SK-N-SH treated with all-trans-retinoic acid at 6 μM for 48 hours (cell line): ENCODE data around the gene TP53.

Experiments
- ATAC-seq: fragments of 200-7000 bp; cut with Tn5 transposase; 3 replicates; pipeline ENCODE4 v1.9.1; 2020; ENCODE audit warnings: mild to moderate bottlenecking, moderate library complexity
- ARNTL ChIP-seq: fragments of 450-650 bp; formaldehyde crosslinking; IDR thresholded peaks from 2 replicates; pipeline ENCODE4 v1.5.0; 2020; ENCODE audit warnings: low read depth, mild to moderate bottlenecking, moderate library complexity, borderline replicate concordance
- BACH2 ChIP-seq: fragments of 250-450 bp; sonication (Bioruptor Pico); IDR thresholded peaks from 2 replicates; pipeline ENCODE4 v1.9.0; 2021; ENCODE audit warnings: mild to moderate bottlenecking, borderline replicate concordance
- CSDC2 ChIP-seq: fragments of 250-450 bp; sonication (Bioruptor Pico); IDR thresholded peaks from 2 replicates; pipeline ENCODE4 v1.5.0; 2020; ENCODE audit warnings: mild to moderate bottlenecking, moderate library complexity
- ESRRG ChIP-seq: fragments of 250-450 bp; sonication (Bioruptor Pico); IDR thresholded peaks from 2 replicates; pipeline ENCODE4 v1.6.1; 2021; ENCODE audit warnings: mild to moderate bottlenecking
- GLIS3 ChIP-seq: fragments of 250-450 bp; sonication (Bioruptor Pico); IDR thresholded peaks from 2 replicates; pipeline ENCODE4 v1.5.0; 2020; ENCODE audit warnings: mild to moderate bottlenecking, moderate library complexity
- ISL1 ChIP-seq: fragments of 250-450 bp; sonication (Bioruptor Pico); IDR thresholded peaks from 2 replicates; pipeline ENCODE4 v2.1.2; 2022; ENCODE audit warnings: mild to moderate bottlenecking, moderate library complexity
- OSR1 ChIP-seq: fragments of 250-450 bp; sonication (Bioruptor Pico); IDR thresholded peaks from 2 replicates; pipeline ENCODE4 v1.8.0; 2022; ENCODE audit warnings: moderate library complexity, mild to moderate bottlenecking, inconsistent platforms
- PATZ1 ChIP-seq: fragments of 250-450 bp; sonication (Bioruptor Pico); IDR thresholded peaks from 2 replicates; pipeline ENCODE4 v1.8.0; 2020; ENCODE audit warnings: mild to moderate bottlenecking, moderate library complexity, borderline replicate concordance
- PPARA ChIP-seq: fragments of 250-450 bp; sonication (Bioruptor Pico); IDR thresholded peaks from 2 replicates; pipeline ENCODE4 v1.5.0; 2020; ENCODE audit warnings: mild to moderate bottlenecking, borderline replicate concordance
- RARB ChIP-seq: fragments of 250-450 bp; sonication (Bioruptor Pico); IDR thresholded peaks from 2 replicates; pipeline ENCODE4 v1.8.0; 2021; ENCODE audit warnings: mild to moderate bottlenecking, moderate library complexity
- SNAI2 ChIP-seq: fragments of 250-450 bp; sonication (Bioruptor Pico); IDR thresholded peaks from 2 replicates; pipeline ENCODE4 v1.5.0; 2020; ENCODE audit warnings: mild to moderate bottlenecking, moderate library complexity
- TCF4 ChIP-seq: fragments of 250-450 bp; sonication (Bioruptor Pico); IDR thresholded peaks from 2 replicates; pipeline ENCODE4 v1.8.0; 2021; ENCODE audit warnings: mild to moderate bottlenecking, moderate library complexity, borderline replicate concordance
- TOX ChIP-seq: fragments of 250-450 bp; sonication (Bioruptor Pico); IDR thresholded peaks from 2 replicates; pipeline ENCODE4 v1.8.0; 2021; ENCODE audit warnings: mild to moderate bottlenecking, moderate library complexity, borderline replicate concordance
- ZC3H10 ChIP-seq: fragments of 250-450 bp; sonication (Bioruptor Pico); IDR thresholded peaks from 2 replicates; pipeline ENCODE4 v1.5.1; 2021; ENCODE audit warnings: mild to moderate bottlenecking, moderate library complexity
- ZFP3 ChIP-seq: fragments of 250-450 bp; sonication (Bioruptor Pico); IDR thresholded peaks from 2 replicates; pipeline ENCODE4 v1.5.0; 2020; ENCODE audit warnings: mild to moderate bottlenecking, moderate library complexity
- ZFP30 ChIP-seq: fragments of 450-650 bp; formaldehyde crosslinking; IDR thresholded peaks from 2 replicates; pipeline ENCODE4 v1.5.0; 2022; ENCODE audit warnings: mild to moderate bottlenecking, moderate library complexity
- ZNF565 ChIP-seq: fragments of 450-650 bp; formaldehyde crosslinking; conservative IDR thresholded peaks from 2 replicates; pipeline ENCODE4 v1.5.0; 2020; ENCODE audit warnings: low read depth, mild to moderate bottlenecking, moderate library complexity
- ZNF8 ChIP-seq: fragments of 450-650 bp; formaldehyde crosslinking; IDR thresholded peaks from 2 replicates; pipeline ENCODE4 v1.5.0; 2020; ENCODE audit warnings: mild to moderate bottlenecking, moderate library complexity
- TF ChIP-seq, protein P1 (sequence below): fragments of 250-450 bp; sonication (Bioruptor Pico); IDR thresholded peaks from 2 replicates; pipeline ENCODE4 v1.5.1; 2021; ENCODE audit warnings: mild to moderate bottlenecking, moderate library complexity
- TF ChIP-seq, protein P2 (sequence below): fragments of 250-450 bp; sonication (Bioruptor Pico); IDR thresholded peaks from 2 replicates; pipeline ENCODE4 v1.5.0; 2020; ENCODE audit warnings: mild to moderate bottlenecking, moderate library complexity
- TF ChIP-seq, protein P3 (sequence below): fragments of 250-450 bp; sonication (Bioruptor Pico); IDR thresholded peaks from 2 replicates; pipeline ENCODE4 v1.8.0; 2021; ENCODE audit warnings: low read depth, mild to moderate bottlenecking, moderate library complexity, borderline replicate concordance

TP53 gene

GRCh38 chr17:7656958-7657609 lies 30.2 kb downstream of the TP53 start:
- no peak for ATAC-seq
- no peak for TF ChIP-seq SNAI2
- TF ChIP-seq TOX (CRISPR knock-in tag), result no peak
- no peak for TF ChIP-seq ESRRG (CRISPR knock-in tag)
- TF ChIP-seq RARB (CRISPR knock-in tag), result no peak
- TF ChIP-seq ARNTL (CRISPR knock-in tag), result no peak
- no peak for TF ChIP-seq PPARA
- TF ChIP-seq ZFP3 (CRISPR knock-in tag), result no peak
- TF ChIP-seq PATZ1 (CRISPR knock-in tag), result no peak
- TF ChIP-seq ZC3H10 (CRISPR knock-in tag), result no peak

DNA sequence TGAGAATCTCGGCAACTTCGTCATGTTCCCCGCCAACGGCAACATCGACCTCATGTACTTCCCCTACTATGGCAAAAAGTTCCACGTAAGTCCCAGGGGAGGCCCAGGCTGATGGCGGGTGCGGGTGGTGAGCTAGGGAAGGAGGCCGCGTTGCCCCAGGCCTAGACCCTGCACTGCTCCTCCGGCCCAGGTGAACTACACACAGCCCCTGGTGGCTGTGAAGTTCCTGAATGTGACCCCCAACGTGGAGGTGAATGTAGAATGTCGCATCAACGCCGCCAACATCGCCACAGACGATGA lies 31.8 kb downstream of the TP53 start:
- TF ChIP-seq OSR1 (CRISPR knock-in tag), result no peak
- no peak for TF ChIP-seq BACH2 (CRISPR knock-in tag)
- TF ChIP-seq ZFP3 (CRISPR knock-in tag), result no peak
- TF ChIP-seq CSDC2, result no peak
- no peak for TF ChIP-seq ZNF8 (CRISPR knock-in tag)
- TF ChIP-seq ZNF565, result no peak
- no peak for TF ChIP-seq GLIS3 (CRISPR knock-in tag)
- TF ChIP-seq, protein P1, sequence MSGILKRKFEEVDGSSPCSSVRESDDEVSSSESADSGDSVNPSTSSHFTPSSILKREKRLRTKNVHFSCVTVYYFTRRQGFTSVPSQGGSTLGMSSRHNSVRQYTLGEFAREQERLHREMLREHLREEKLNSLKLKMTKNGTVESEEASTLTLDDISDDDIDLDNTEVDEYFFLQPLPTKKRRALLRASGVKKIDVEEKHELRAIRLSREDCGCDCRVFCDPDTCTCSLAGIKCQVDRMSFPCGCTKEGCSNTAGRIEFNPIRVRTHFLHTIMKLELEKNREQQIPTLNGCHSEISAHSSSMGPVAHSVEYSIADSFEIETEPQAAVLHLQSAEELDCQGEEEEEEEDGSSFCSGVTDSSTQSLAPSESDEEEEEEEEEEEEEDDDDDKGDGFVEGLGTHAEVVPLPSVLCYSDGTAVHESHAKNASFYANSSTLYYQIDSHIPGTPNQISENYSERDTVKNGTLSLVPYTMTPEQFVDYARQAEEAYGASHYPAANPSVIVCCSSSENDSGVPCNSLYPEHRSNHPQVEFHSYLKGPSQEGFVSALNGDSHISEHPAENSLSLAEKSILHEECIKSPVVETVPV, result no peak
- TF ChIP-seq, all 23 proteins: peak for 0
- no peak for ATAC-seq

DNA sequence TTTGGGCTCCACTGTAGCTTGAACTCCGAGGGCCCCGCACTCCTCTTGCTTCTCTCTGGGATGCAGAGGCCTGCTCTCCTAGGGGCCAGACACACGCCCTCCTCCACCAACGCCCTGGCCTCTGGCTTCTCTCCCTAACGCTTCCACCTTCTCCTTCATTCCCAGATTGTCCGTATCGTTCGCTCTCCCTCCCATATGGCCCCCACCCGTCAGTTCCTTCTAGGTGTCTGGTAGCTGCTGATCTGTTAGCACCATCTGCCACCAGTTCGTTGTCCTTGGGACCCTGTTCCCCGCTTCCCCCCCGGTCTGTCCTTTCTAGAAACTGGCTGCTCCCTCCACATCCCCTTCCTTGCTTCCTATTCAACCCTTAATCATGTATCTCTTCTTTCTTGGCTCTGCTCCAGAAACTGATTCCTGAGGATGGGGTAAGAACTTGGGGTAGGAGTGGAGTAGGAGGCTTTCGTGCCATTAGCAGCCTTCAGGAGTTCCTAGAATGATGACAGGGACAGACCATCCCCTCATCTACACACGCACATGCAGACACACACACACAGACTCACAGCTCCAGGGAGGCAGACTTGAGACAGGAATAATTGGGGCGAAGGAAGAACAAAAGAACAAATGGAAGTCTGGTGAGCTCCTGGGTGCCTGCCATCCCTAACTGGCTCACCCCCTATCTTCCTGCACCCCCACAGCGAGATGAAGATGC lies 32.3 kb downstream of the TP53 start:
- TF ChIP-seq TCF4 (CRISPR knock-in tag), result no peak
- TF ChIP-seq OSR1 (CRISPR knock-in tag), result no peak
- no peak for TF ChIP-seq CSDC2
- TF ChIP-seq ESRRG (CRISPR knock-in tag), result no peak
- TF ChIP-seq ZFP3 (CRISPR knock-in tag), result no peak
- ATAC-seq, result no peak

DNA sequence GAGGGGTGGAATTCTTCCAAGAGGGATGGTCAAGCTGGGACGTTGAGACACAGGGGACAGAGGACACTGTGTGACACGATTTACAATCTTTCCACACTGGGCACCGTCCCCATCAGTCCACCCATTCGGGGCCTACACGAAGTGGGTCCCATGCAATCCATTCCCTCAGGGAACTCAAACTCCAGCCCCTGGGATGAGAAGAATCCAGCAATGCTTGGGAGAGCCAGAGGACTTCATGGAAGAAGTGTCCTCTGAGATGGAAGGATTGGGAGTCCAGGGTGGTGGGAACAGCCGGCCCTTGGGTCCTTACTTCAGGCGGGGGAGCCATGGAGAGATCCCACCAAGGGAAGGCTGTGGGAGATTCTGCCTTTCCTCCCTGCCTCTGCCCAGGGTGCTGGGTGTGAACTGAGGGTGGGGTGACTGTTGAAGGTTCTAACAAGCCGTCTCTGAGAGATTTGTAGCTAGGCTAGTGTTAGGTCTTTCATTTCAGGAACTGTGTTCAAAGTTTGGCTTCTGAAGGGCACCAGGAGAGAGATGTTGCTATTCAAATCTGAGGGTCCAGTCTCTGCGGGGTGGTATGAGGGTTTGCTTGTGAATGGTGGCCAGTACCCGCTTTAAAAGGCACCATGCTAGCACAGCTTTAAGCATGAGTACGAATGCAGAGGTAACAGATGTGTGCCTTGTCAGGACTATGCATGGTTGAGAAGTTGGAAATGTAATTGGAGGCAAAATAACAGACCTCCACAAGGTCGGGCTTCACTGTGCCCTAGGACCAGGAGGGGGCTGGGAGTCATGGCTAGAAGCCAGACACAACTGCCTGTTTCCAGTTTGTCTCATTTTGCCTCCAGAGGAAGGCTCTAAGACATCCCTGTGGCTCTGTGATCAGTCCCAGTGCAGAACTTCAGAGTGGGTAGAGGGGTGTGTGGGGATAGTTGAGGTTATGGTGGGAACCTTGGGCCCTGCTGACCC lies 34.6 kb downstream of the TP53 start:
- no peak for ATAC-seq
- TF ChIP-seq, protein P1, result no peak
- TF ChIP-seq ISL1 (no peak), TCF4 (CRISPR knock-in tag) (no peak), TOX (CRISPR knock-in tag) (no peak), ZNF8 (CRISPR knock-in tag) (no peak), ZFP30 (no peak), PATZ1 (CRISPR knock-in tag) (no peak)
- TF ChIP-seq, protein P2, sequence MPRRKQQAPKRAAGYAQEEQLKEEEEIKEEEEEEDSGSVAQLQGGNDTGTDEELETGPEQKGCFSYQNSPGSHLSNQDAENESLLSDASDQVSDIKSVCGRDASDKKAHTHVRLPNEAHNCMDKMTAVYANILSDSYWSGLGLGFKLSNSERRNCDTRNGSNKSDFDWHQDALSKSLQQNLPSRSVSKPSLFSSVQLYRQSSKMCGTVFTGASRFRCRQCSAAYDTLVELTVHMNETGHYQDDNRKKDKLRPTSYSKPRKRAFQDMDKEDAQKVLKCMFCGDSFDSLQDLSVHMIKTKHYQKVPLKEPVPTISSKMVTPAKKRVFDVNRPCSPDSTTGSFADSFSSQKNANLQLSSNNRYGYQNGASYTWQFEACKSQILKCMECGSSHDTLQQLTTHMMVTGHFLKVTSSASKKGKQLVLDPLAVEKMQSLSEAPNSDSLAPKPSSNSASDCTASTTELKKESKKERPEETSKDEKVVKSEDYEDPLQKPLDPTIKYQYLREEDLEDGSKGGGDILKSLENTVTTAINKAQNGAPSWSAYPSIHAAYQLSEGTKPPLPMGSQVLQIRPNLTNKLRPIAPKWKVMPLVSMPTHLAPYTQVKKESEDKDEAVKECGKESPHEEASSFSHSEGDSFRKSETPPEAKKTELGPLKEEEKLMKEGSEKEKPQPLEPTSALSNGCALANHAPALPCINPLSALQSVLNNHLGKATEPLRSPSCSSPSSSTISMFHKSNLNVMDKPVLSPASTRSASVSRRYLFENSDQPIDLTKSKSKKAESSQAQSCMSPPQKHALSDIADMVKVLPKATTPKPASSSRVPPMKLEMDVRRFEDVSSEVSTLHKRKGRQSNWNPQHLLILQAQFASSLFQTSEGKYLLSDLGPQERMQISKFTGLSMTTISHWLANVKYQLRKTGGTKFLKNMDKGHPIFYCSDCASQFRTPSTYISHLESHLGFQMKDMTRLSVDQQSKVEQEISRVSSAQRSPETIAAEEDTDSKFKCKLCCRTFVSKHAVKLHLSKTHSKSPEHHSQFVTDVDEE, result no peak
- TF ChIP-seq, protein P3, sequence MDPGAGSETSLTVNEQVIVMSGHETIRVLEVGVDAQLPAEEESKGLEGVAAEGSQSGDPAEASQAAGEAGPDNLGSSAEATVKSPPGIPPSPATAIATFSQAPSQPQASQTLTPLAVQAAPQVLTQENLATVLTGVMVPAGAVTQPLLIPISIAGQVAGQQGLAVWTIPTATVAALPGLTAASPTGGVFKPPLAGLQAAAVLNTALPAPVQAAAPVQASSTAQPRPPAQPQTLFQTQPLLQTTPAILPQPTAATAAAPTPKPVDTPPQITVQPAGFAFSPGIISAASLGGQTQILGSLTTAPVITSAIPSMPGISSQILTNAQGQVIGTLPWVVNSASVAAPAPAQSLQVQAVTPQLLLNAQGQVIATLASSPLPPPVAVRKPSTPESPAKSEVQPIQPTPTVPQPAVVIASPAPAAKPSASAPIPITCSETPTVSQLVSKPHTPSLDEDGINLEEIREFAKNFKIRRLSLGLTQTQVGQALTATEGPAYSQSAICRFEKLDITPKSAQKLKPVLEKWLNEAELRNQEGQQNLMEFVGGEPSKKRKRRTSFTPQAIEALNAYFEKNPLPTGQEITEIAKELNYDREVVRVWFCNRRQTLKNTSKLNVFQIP (CRISPR knock-in tag), result no peak
